ENCODE results near the gene CLPSL2.
"Not testable (repeated sequence)": the region's sequence is repeated elsewhere in the genome, so short reads cannot be mapped to it uniquely, and the experiment has no call there.

Gene CLPSL2

DNA sequence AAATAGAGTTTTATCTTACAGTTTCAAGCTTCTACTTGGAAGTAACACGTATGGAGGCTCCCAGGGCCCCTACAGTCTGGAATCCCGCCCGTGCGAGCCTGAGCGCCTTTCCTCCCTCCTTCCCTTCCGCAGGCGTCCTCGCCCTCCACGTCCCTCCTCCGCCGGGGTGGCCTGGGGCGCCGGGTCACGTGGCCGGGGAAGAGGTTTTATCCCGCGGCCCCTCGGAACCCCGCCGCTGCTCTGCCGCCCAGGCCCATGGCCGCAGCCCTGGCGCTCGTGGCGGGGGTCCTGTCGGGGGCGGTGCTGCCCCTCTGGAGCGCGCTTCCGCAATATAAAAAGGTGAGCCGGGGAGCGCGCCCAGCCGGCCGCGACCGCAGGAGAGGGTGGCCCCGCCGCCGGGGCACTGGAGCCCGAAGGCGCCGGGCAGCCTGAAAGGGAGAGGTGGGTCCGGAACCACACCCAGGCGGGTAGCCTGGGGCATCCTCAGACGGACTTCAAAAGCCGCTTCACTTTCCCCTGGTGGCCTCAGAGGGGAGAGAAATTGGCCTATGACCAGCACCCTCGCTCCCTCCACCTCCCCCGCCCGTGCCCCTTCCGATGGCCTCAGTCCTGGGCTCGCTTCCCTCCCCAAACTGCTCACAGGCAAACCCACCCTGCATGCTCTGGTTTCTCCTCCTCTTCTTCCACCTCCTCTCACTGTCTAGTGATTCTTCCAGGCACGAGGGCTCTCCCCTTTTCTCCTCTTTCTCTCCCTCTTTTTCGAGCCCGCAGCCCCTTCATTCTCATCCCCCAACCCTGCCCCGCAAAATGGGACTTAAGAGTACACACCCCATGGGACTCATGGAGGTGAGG lies at the start of gene CLPSL2:
TSS of gene CLPSL2 (plus strand) at position 235 of the 852 bp plus-strand sequence. CDS start at position 256, 21 bp downstream.
- Mint-ChIP-seq H3K9me3 (no peaks in the 10 kb centered on the region), H3K4me3 (peak within 1 kb of the TSS; percentile 44), H3K27me3 (ENCODE audit: low read depth) (peaks cover 31% of the 10 kb centered on the region), H3K4me1 (ENCODE audit: low read depth) (no peaks in the 10 kb centered on the region), H3K27ac (no peak within 1 kb of the TSS), H3K36me3 (ENCODE audit: low read depth) (no peaks in the 10 kb centered on the region)

DNA sequence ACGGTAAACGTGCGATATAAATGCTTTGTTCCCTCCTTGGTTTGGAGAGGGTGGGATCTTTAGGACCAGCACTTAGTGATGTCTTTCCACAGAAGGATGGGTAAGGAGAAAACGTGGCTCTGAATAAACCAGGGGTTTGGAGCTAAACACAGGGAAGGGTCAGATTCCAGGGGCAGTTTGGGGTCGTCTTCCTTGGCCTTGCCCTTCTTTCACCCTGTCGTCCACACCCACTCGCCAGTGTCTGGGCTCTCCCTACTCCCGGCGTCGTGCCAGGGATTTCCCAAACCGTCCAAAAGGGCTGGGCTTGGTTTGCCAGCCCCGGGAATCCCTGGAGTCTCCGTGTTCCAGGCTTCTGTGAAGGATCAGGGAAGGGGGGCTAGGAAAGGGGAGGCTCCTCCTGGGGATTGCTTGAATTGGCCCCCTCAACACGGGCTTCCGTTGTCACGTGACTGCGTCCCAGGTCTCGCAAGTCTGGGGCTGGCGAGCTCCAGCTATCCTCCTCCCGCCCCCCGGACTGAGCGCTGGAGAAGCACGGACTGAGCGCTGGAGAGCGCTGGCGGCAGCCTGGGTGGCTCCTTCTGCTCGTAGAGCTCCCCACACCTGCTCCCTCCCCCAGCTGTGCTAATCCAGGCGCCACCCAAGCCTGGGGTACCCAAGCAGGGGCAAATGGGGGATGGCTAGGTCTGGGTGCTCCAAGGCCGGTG lies 49.0 kb upstream of the CLPSL2 start:
- H3K27me3 Mint-ChIP-seq (ENCODE audit: low read depth) = no peaks in the 10 kb centered on the region
- no peaks in the 10 kb centered on the region for H3K9me3 Mint-ChIP-seq
- peak overlapping the region; percentile 71 for H3K4me3 Mint-ChIP-seq
- peaks cover 57% of the 10 kb centered on the region for H3K4me1 Mint-ChIP-seq (ENCODE audit: low read depth)
- H3K27ac Mint-ChIP-seq = peak overlapping the region; percentile 88
- no peaks in the 10 kb centered on the region for H3K36me3 Mint-ChIP-seq (ENCODE audit: low read depth)

- Mint-ChIP-seq H3K36me3 (ENCODE audit: low read depth) (no peaks in the 10 kb centered on the region), H3K27ac (peak overlapping the region; percentile 97), H3K4me1 (ENCODE audit: low read depth) (peaks cover 65% of the 10 kb centered on the region), H3K9me3 (no peaks in the 10 kb centered on the region), H3K27me3 (ENCODE audit: low read depth) (no peaks in the 10 kb centered on the region), H3K4me3 (peak overlapping the region; percentile 79)
Measured at GRCh38 chr6:35727935-35728682, 48.3 kb upstream of the CLPSL2 start.

DNA sequence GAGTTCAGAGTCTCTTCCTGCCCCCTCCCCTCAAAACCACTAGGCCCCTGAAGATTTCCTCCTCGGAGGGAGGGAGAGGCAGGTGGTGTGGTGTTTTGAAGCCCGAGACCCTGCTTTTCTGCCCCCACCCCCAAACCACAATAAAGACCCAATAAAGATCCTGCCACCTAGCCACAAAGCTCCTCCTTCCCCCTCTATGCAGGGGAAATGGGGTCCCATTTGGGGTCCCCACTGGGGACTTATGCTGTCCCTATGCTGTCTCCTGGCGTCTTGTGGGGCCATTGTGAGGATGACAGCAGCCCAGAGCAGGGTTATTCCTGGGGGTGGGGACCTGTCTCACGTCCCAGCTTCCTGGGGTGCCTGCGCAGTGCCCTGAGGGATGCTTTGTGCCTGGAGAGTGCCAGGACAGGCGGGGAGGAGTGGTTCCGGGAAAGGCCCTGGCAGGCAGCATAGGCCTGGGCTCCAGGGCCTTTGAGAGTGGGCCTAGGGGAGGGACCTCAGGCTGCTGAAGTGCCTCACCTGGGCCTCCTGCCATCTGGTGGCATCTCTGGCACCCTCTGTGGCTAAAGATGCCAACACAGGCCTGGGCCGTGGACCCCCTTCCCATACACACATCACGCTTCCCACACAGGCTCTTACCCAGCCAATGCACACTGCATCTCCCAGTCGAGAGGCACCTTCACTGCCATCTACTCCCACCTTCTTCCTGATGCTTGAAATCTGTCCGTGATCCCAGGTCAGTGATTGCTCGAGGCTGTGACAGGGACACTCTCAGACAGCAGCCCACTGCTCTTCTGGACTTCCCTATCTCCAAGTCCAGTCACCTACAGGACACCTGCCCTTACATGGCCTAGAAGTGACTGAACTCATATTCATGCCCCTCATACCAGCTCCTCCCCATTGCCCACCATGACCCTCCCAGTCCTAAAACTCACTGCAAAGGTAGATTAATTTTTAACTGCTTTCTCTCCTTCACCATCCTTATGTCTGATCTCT lies 47.4 kb upstream of the CLPSL2 start:
- Mint-ChIP-seq H3K27me3 (ENCODE audit: low read depth) (no peaks in the 10 kb centered on the region), H3K4me1 (ENCODE audit: low read depth) (peaks cover 64% of the 10 kb centered on the region), H3K9me3 (no peaks in the 10 kb centered on the region), H3K4me3 (peak overlapping the region; percentile 79), H3K36me3 (ENCODE audit: low read depth) (no peaks in the 10 kb centered on the region), H3K27ac (peak overlapping the region; percentile 97)

GRCh38 chr6:35729722-35730121 lies 46.7 kb upstream of the CLPSL2 start:
- H3K27me3 Mint-ChIP-seq (ENCODE audit: low read depth) = no peaks in the 10 kb centered on the region
- H3K9me3 Mint-ChIP-seq = no peaks in the 10 kb centered on the region
- peak overlapping the region; percentile 15 for H3K4me3 Mint-ChIP-seq
- peak overlapping the region; percentile 49 for H3K27ac Mint-ChIP-seq
- peaks cover 61% of the 10 kb centered on the region for H3K4me1 Mint-ChIP-seq (ENCODE audit: low read depth)
- no peaks in the 10 kb centered on the region for H3K36me3 Mint-ChIP-seq (ENCODE audit: low read depth)

- Mint-ChIP-seq H3K9me3 (no peaks in the 10 kb centered on the region), H3K27me3 (ENCODE audit: low read depth) (no peaks in the 10 kb centered on the region), H3K27ac (peak overlapping the region; percentile 88), H3K4me3 (peak overlapping the region; percentile 86), H3K4me1 (ENCODE audit: low read depth) (peaks cover 57% of the 10 kb centered on the region), H3K36me3 (ENCODE audit: low read depth) (no peaks in the 10 kb centered on the region)
Measured at GRCh38 chr6:35730745-35731413, 45.5 kb upstream of the CLPSL2 start.

- Mint-ChIP-seq H3K4me3 (peak overlapping the region; percentile 86), H3K4me1 (ENCODE audit: low read depth) (peaks cover 55% of the 10 kb centered on the region), H3K36me3 (ENCODE audit: low read depth) (no peaks in the 10 kb centered on the region), H3K27ac (peak overlapping the region; percentile 88), H3K27me3 (ENCODE audit: low read depth) (no peaks in the 10 kb centered on the region), H3K9me3 (no peaks in the 10 kb centered on the region)
Measured at GRCh38 chr6:35731414-35731735, 45.0 kb upstream of the CLPSL2 start.

GRCh38 chr6:35731736-35732532 lies 44.5 kb upstream of the CLPSL2 start:
- H3K4me3 Mint-ChIP-seq = peak overlapping the region; percentile 86
- no peaks in the 10 kb centered on the region for H3K9me3 Mint-ChIP-seq
- peak overlapping the region; percentile 88 for H3K27ac Mint-ChIP-seq
- H3K27me3 Mint-ChIP-seq (ENCODE audit: low read depth) = no peaks in the 10 kb centered on the region
- H3K4me1 Mint-ChIP-seq (ENCODE audit: low read depth) = peaks cover 50% of the 10 kb centered on the region
- no peaks in the 10 kb centered on the region for H3K36me3 Mint-ChIP-seq (ENCODE audit: low read depth)

- H3K36me3 Mint-ChIP-seq (ENCODE audit: low read depth) = no peaks in the 10 kb centered on the region
- no peaks in the 10 kb centered on the region for H3K9me3 Mint-ChIP-seq
- no peak overlapping the region for H3K27ac Mint-ChIP-seq
- H3K4me1 Mint-ChIP-seq (ENCODE audit: low read depth) = peaks cover 45% of the 10 kb centered on the region
- no peaks in the 10 kb centered on the region for H3K27me3 Mint-ChIP-seq (ENCODE audit: low read depth)
- H3K4me3 Mint-ChIP-seq = no peak overlapping the region
Measured at GRCh38 chr6:35733633-35734032, 42.8 kb upstream of the CLPSL2 start.

DNA sequence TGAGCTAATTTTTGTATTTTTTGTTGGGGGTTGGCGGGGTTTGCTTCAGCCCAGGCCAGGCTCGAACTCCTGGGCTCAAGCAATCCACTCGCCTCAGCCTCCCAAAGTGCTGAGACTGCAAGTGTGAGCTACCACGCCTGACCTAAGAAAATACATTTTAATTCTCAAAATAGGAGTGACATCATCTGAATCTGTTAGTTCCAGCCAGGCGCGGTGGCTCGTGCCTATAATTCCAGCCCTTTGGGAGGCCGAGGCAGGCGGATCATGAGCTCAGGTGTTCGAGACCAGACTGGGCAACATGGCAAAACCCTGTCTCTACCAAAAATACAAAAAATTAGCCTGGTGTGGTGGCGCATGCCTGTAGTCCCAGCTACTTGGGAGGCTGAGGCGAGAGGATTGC lies 42.1 kb upstream of the CLPSL2 start:
- not testable (repeated sequence) for H3K4me3 Mint-ChIP-seq; H3K27me3 Mint-ChIP-seq (ENCODE audit: low read depth); H3K36me3 Mint-ChIP-seq (ENCODE audit: low read depth); H3K9me3 Mint-ChIP-seq; H3K27ac Mint-ChIP-seq
- peaks cover 41% of the 10 kb centered on the region for H3K4me1 Mint-ChIP-seq (ENCODE audit: low read depth)

DNA sequence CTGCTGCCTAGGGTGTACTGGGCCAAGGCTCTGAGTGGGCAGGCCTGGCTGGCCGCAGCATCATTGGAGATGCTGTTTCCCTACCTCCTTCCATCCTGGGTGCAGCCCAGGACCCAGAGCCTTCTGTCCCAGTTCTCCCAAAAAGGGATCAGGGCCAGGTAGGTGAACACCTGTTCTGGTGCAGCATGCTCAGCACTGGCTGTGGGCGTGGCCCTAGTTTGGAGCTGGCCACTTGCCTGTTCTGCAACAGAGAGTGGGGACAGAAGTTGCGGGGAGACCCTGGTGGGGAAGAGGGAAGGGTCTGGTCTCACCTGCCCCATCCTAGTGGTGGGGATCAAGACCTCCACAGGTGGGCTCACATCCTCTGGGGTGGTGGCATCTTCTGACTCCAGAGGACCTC lies 40.9 kb upstream of the CLPSL2 start:
- Mint-ChIP-seq H3K27ac (no peak overlapping the region), H3K36me3 (ENCODE audit: low read depth) (no peaks in the 10 kb centered on the region), H3K9me3 (no peaks in the 10 kb centered on the region), H3K4me3 (no peak overlapping the region), H3K4me1 (ENCODE audit: low read depth) (peaks cover 30% of the 10 kb centered on the region), H3K27me3 (ENCODE audit: low read depth) (no peaks in the 10 kb centered on the region)

DNA sequence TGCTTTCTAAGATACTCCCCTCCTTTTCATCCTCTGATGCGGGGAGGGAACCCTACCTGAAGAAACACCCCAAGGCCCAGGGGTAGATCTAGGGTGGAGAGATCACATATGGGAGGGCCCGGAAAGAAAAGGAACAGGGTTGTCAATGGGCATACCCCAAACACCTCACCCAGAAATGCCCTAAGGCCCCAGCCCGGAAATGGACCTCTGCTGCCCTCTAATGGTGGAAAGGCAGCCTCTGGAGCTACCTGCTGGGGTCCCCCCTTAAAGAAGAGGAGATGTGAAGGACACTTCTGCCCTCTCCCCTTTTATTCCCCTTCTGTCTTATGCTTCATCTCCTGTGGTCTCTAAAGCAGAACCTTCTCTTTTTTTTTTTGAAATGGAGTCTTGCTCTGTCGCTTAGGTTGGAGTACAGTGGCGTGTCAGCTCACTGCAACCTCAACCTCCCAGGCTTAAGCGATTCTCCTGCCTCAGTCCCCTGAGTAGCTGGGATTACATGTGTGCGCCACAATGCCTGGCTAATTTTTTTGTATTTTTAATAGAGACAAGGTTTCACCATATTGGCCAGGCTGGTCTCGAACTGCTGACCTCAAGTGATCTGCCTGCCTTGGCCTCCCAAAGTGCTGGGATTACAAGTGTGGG lies 40.0 kb upstream of the CLPSL2 start:
- Mint-ChIP-seq H3K9me3 (no peaks in the 10 kb centered on the region), H3K27ac (no peak overlapping the region), H3K36me3 (ENCODE audit: low read depth) (no peaks in the 10 kb centered on the region), H3K27me3 (ENCODE audit: low read depth) (no peaks in the 10 kb centered on the region), H3K4me3 (no peak overlapping the region), H3K4me1 (ENCODE audit: low read depth) (peaks cover 30% of the 10 kb centered on the region)

All from T-helper 1 cell treated with Interleukin-12 subunit alpha and Interleukin-12 subunit beta and Interleukin-4 antibody, amounts not matched to agents 30 μg/mL and 1 μg/mL, for 36 hours (primary cell).